IMR-90 (cell line): ENCODE data around the gene LYVE1. TPM values are rescaled to one million over a fixed set of nuclear protein-coding genes. Genes with fewer than 3 reads are reported as not detected.

Experiments used
- ATAC-seq: fragments of 200-7000 bp; cut with Tn5 transposase; 2 replicates; pipeline ENCODE4 v1.9.1; 2020; ENCODE audit warnings: low read depth, mild to moderate bottlenecking, moderate library complexity
- BruUV-seq: library from RNA; stranded (reverse); fragments of 400-500 nt; replicated peaks from 2 replicates; lab custom pipeline; 2021; lab: Mats Ljungman, UMichigan
- CTCF ChIA-PET: fragments of 300-600 bp; formaldehyde crosslinking; extraction: SDS; loops from one replicate; lab custom pipeline; 2021; ENCODE audit warnings: antibody characterized with exemption; lab: Yijun Ruan, JAX
- POLR2A ChIA-PET: fragments of 300-600 bp; sonication (Branson Sonifier 250); formaldehyde crosslinking; loops from one replicate; lab custom pipeline; 2022; ENCODE audit warnings: antibody characterized with exemption; ENCODE audit not compliant: unreplicated experiment; lab: Charles Lee
- DNase-seq: peaks from one replicate; pipeline ENCODE4 v3.0.0; 2013
- H2AFZ ChIP-seq: replicated peaks from 2 replicates; pipeline ENCODE3; 2013; ENCODE audit warnings: low read length, mild to moderate bottlenecking; ENCODE audit not compliant: poor library complexity
- H2AK5ac ChIP-seq: 2 replicates; pipeline ENCODE4 v1.6.1; 2013; ENCODE audit warnings: low read depth, low read length, inconsistent platforms
- H2AK9ac ChIP-seq: replicated peaks from 2 replicates; pipeline ENCODE3; 2013; ENCODE audit warnings: mild to moderate bottlenecking, low read depth, low read length, moderate library complexity; ENCODE audit not compliant: poor library complexity
- H2BK120ac ChIP-seq: 2 replicates; pipeline ENCODE4 v1.6.1; 2013; ENCODE audit warnings: low read depth, low read length, inconsistent platforms
- H2BK15ac ChIP-seq: 3 replicates; pipeline ENCODE4 v1.6.1; 2013; ENCODE audit warnings: low read depth, low read length, inconsistent platforms
- H2BK20ac ChIP-seq: 2 replicates; pipeline ENCODE4 v1.6.1; 2013; ENCODE audit warnings: low read depth, mild to moderate bottlenecking, inconsistent platforms, low read length, moderate library complexity
- H2BK5ac ChIP-seq: 2 replicates; pipeline ENCODE4 v1.6.1; 2013; ENCODE audit warnings: mild to moderate bottlenecking, low read depth, low read length, inconsistent platforms; ENCODE audit not compliant: poor library complexity, severe bottlenecking
- H3K14ac ChIP-seq: replicated peaks from 2 replicates; pipeline ENCODE4 v1.6.1; 2013; ENCODE audit warnings: low read depth, low read length, inconsistent platforms
- H3K18ac ChIP-seq: 2 replicates; pipeline ENCODE4 v1.6.1; 2013; ENCODE audit warnings: low read depth, low read length, control low read depth
- H3K23ac ChIP-seq: 2 replicates; pipeline ENCODE4 v1.6.1; 2013; ENCODE audit warnings: low read depth, low read length, inconsistent platforms
- H3K27ac ChIP-seq: 2 replicates; pipeline ENCODE4 v1.5.1; 2013; ENCODE audit warnings: mild to moderate bottlenecking, control low read depth, low read length; ENCODE audit not compliant: insufficient read depth
- H3K27me3 ChIP-seq: 2 replicates; pipeline ENCODE4 v1.6.1; 2013; ENCODE audit warnings: low read length; ENCODE audit not compliant: control insufficient read depth, insufficient read depth
- H3K36me3 ChIP-seq: 2 replicates; pipeline ENCODE4 v1.6.1; 2013; ENCODE audit warnings: low read length, mixed read lengths; ENCODE audit not compliant: control insufficient read depth, insufficient read depth
- H3K4ac ChIP-seq: 2 replicates; pipeline ENCODE4 v1.6.1; 2013; ENCODE audit warnings: low read depth, low read length, inconsistent platforms
- H3K4me1 ChIP-seq: 2 replicates; pipeline ENCODE4 v1.6.1; 2013; ENCODE audit warnings: low read length, mixed read lengths; ENCODE audit not compliant: control insufficient read depth, insufficient read depth
- H3K4me2 ChIP-seq: 2 replicates; pipeline ENCODE4 v1.6.1; 2013; ENCODE audit warnings: low read depth, mild to moderate bottlenecking, control low read depth, low read length, moderate library complexity
- H3K4me3 ChIP-seq: 2 replicates; pipeline ENCODE4 v1.5.1; 2013; ENCODE audit warnings: low read depth, mild to moderate bottlenecking, control low read depth, low read length, moderate library complexity; ENCODE audit not compliant: insufficient read depth
- H3K56ac ChIP-seq: 2 replicates; pipeline ENCODE4 v1.6.1; 2013; ENCODE audit warnings: low read length, inconsistent platforms; ENCODE audit not compliant: insufficient read depth; ENCODE audit errors: extremely low read depth
- H3K79me1 ChIP-seq, 2 experiments: 2 replicates each; pipeline ENCODE4 v1.6.1; 2013; ENCODE audit warnings: low read length in 2 of 2, inconsistent platforms in 1 of 2, low read depth in 1 of 2
- H3K9ac ChIP-seq: 2 replicates; pipeline ENCODE4 v1.6.1; 2013; ENCODE audit warnings: low read depth, low read length, control low read depth
- H3K9me1 ChIP-seq: 2 replicates; pipeline ENCODE4 v1.6.1; 2013; ENCODE audit warnings: low read length, inconsistent platforms; ENCODE audit not compliant: insufficient read depth
- H3K9me3 ChIP-seq: 2 replicates; pipeline ENCODE4 v1.6.1; 2013; ENCODE audit warnings: low read length; ENCODE audit not compliant: control insufficient read depth, insufficient read depth
- H4K20me1 ChIP-seq: 2 replicates; pipeline ENCODE4 v1.6.1; 2013; ENCODE audit warnings: low read length, inconsistent platforms; ENCODE audit not compliant: insufficient read depth
- H4K5ac ChIP-seq: 2 replicates; pipeline ENCODE4 v1.6.1; 2013; ENCODE audit warnings: mild to moderate bottlenecking, low read depth, low read length, control low read depth
- H4K8ac ChIP-seq, 2 experiments: 2 replicates each; pipeline ENCODE4 v1.6.1; 2013; ENCODE audit warnings: low read depth in 2 of 2, low read length in 2 of 2, control low read depth in 1 of 2, inconsistent platforms in 1 of 2
- H4K91ac ChIP-seq: 2 replicates; pipeline ENCODE4 v1.6.1; 2013; ENCODE audit warnings: low read depth, low read length, inconsistent platforms; ENCODE audit not compliant: insufficient read depth
- BHLHE40 ChIP-seq: fragments of 150-350 bp; IDR thresholded peaks from 2 replicates; pipeline ENCODE4 v1.6.1; 2016; ENCODE audit warnings: mild to moderate bottlenecking, low read depth, low read length
- CEBPB ChIP-seq: IDR thresholded peaks from 2 replicates; pipeline ENCODE4 v1.6.1; 2012; ENCODE audit warnings: low read depth, low read length, improper control_type of control experiment
- CHD1 ChIP-seq: IDR thresholded peaks from 2 replicates; pipeline ENCODE4 v1.6.1; 2012; ENCODE audit warnings: low read depth, low read length, improper control_type of control experiment
- CTCF ChIP-seq: conservative IDR thresholded peaks from 2 replicates; pipeline ENCODE4 v1.5.1; 2012; ENCODE audit warnings: mild to moderate bottlenecking, low read depth, low read length, improper control_type of control experiment
- ELK1 ChIP-seq: fragments of 150-350 bp; IDR thresholded peaks from 2 replicates; pipeline ENCODE4 v1.6.1; 2016; ENCODE audit warnings: low read depth, mild to moderate bottlenecking, low read length, moderate library complexity, borderline replicate concordance
- FOS ChIP-seq: fragments of 150-350 bp; IDR thresholded peaks from 2 replicates; pipeline ENCODE4 v1.6.1; 2016; ENCODE audit warnings: low read depth, low read length
- MAFK ChIP-seq: IDR thresholded peaks from 2 replicates; pipeline ENCODE4 v1.6.1; 2012; ENCODE audit warnings: low read depth, low read length, improper control_type of control experiment
- MXI1 ChIP-seq: IDR thresholded peaks from 2 replicates; pipeline ENCODE4 v1.6.1; 2012; ENCODE audit warnings: low read depth, mild to moderate bottlenecking, low read length, moderate library complexity, borderline replicate concordance
- NFE2L2 ChIP-seq: fragments of 150-350 bp; IDR thresholded peaks from 2 replicates; pipeline ENCODE4 v1.6.1; 2016; ENCODE audit warnings: low read depth, mild to moderate bottlenecking, low read length
- POLR2A ChIP-seq: IDR thresholded peaks from 2 replicates; pipeline ENCODE4 v1.6.1; 2012; ENCODE audit warnings: mild to moderate bottlenecking, low read depth, low read length
- RAD21 ChIP-seq: IDR thresholded peaks from 2 replicates; pipeline ENCODE4 v1.6.1; 2012; ENCODE audit warnings: low read length, improper control_type of control experiment
- RCOR1 ChIP-seq: IDR thresholded peaks from 2 replicates; pipeline ENCODE4 v1.6.1; 2012; ENCODE audit warnings: mild to moderate bottlenecking, low read length, improper control_type of control experiment; ENCODE audit not compliant: insufficient replicate concordance
- RFX5 ChIP-seq: IDR thresholded peaks from 2 replicates; pipeline ENCODE4 v1.8.0; 2012; ENCODE audit warnings: low read depth, mild to moderate bottlenecking, low read length, moderate library complexity
- SMC3 ChIP-seq: fragments of 150-350 bp; IDR thresholded peaks from 2 replicates; pipeline ENCODE4 v1.6.1; 2016; ENCODE audit warnings: low read depth, mild to moderate bottlenecking, antibody characterized with exemption, low read length, moderate library complexity
- USF2 ChIP-seq: fragments of 150-350 bp; IDR thresholded peaks from 2 replicates; pipeline ENCODE4 v1.6.1; 2017; ENCODE audit warnings: mild to moderate bottlenecking, antibody characterized with exemption, low read length, low read depth
- whole genome bisulfite sequencing, 2 experiments: methylation state at CpG; one replicate each; pipeline versions ENCODE4 v1.1.5 to v1.1.7; 2013; ENCODE audit warnings: missing lambda C conversion rate in 2 of 2; ENCODE audit not compliant: insufficient read length in 1 of 2; ENCODE audit errors: extremely low coverage in 2 of 2; 5-methylcytosine and 5-hydroxymethylcytosine counted together
- dilution Hi-C: fragments of 300-500 bp; cut with HindIII; formaldehyde crosslinking; loops from one replicate; pipeline ENCODE4 v1.14.3; 2018; ENCODE audit warnings: low sequenced_read_pairs; ENCODE audit not compliant: unreplicated experiment
- in situ Hi-C: fragments of 300-500 bp; cut with MboI; formaldehyde crosslinking; loops from 3 replicates; pipeline ENCODE4 v1.14.3; 2019; ENCODE audit warnings: low sequenced_read_pairs, inconsistent platforms, mixed read lengths
- intact Hi-C: fragments of 100-400 bp; cut with micrococcal nuclease; formaldehyde crosslinking; loops from 2 replicates; pipeline ENCODE4 v1.10.0; 2022
- polyA plus RNA-seq, 3 experiments: library from polyadenylated mRNA; depleted of rRNA; stranded (reverse); fragments of >200 nt; gene quantifications; 2 replicates each; pipeline ENCODE4 v1.2.3, GENCODE V29; 2012; ENCODE audit warnings: low replicate concordance in 1 of 3
- total RNA-seq: library from RNA; depleted of rRNA; stranded (reverse); fragments of >200 nt; gene quantifications from 2 replicates; pipeline ENCODE4 v1.2.3, GENCODE V29; 2012

The LYVE1 gene
- total and polyA plus RNA-seq, 2 of the 4 experiments (the other 2 are of a cell fraction): not detected

DNA sequence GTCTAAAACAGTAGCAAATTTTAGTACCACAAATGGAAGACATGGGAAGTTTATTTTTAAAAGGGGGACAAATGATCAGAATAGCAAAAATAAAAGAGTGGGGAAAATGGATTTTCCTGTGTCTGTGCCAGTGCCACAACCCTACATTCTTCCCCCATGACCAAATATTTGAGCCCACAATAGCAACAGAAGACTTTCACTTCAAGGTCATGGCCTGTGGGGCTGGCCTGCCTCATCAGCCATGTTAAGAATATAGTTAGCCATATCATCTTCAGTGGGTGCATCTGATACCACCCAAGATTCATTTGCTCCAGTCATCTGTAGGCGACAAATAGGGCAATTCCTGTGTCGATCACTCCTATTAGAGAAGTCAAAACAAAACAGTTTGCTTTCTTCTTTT, 53.8 kb downstream of the LYVE1 start:
- H3K14ac ChIP-seq: peak overlapping the region; percentile 24; the same call in 1 of the 2 replicates
- no peak overlapping the region for H2BK15ac ChIP-seq
- H4K91ac ChIP-seq: no peak overlapping the region
- H3K27ac ChIP-seq: peak overlapping the region; percentile 7; the same call in 1 of the 2 replicates
- intact Hi-C loops: loop anchor here (1.0 to 5.0 kb wide), 3 partner anchors 107 to 221 kb away; no protein-coding TSS in a partner anchor
- H3K9me3 ChIP-seq: no peaks in the 10 kb centered on the region
- H2AK5ac ChIP-seq: 0 out of 2 replicates have a peak overlapping the region, but pooled peaks have one; percentile 42
- H4K20me1 ChIP-seq: no peaks in the 10 kb centered on the region
- WGBS, 2 experiments: no CpG with 5 or more reads among the region's 2 CpGs
- BruUV-seq: no TSS peak
- H2BK20ac ChIP-seq: no peak overlapping the region
- DNase-seq (peak; percentile 14), ATAC-seq (peak; percentile 19)
- H3K4me3 ChIP-seq: no peak overlapping the region
- no peak overlapping the region for H3K56ac ChIP-seq
- H3K4me2 ChIP-seq: no peak overlapping the region
- no peaks in the 10 kb centered on the region for H3K27me3 ChIP-seq
- H4K8ac ChIP-seq: peak overlapping the region in 1 of 2 experiments; percentile 7; a peak in 1 of 4 replicates
- peak overlapping the region; percentile 39; the same call in 1 of the 2 replicates for H2BK120ac ChIP-seq
- H3K4me1 ChIP-seq: peaks cover 4% of the 10 kb centered on the region; the same call in 1 of the 2 replicates
- H3K4ac ChIP-seq: peak overlapping the region; percentile 38
- H2AK9ac ChIP-seq: no peak overlapping the region
- in situ Hi-C loops: loop anchor here (5.0 kb wide), 1 partner anchor 223 kb away; no protein-coding TSS in a partner anchor
- no peak overlapping the region for H4K5ac ChIP-seq
- H2AFZ ChIP-seq: no peak overlapping the region
- H2BK5ac ChIP-seq: peak overlapping the region; percentile 34
- no peak overlapping the region for H3K9ac ChIP-seq
- ChIA-PET POLR2A (interaction anchor here (0.6 kb wide), 1 partner anchor 20 kb away, joined by 4 read pairs; no protein-coding TSS in a partner anchor), CTCF (interaction anchor here (0.6 kb wide), 1 partner anchor 32 kb away, joined by 3 read pairs; no protein-coding TSS in a partner anchor)
- peaks cover 17% of the 10 kb centered on the region for H3K36me3 ChIP-seq
- H3K23ac ChIP-seq: peak overlapping the region; percentile 18; the same call in 1 of the 2 replicates
- peaks cover 0 to 16% of the 10 kb centered on the region in 2 experiments; a peak in 3 of 4 replicates for H3K79me1 ChIP-seq
- 0 out of 2 replicates have a peak, but pooled peaks cover 9% of the 10 kb centered on the region for H3K9me1 ChIP-seq
- no peak overlapping the region for H3K18ac ChIP-seq
- dilution Hi-C loops: loop anchor here (25.0 kb wide), 1 partner anchor 223 kb away; no protein-coding TSS in a partner anchor
- TF ChIP-seq CEBPB: no peak
- TF ChIP-seq USF2: no peak
- TF ChIP-seq CHD1: no peak
- no peak for TF ChIP-seq NFE2L2
- no peak for TF ChIP-seq BHLHE40
- TF ChIP-seq SMC3: no peak
- TF ChIP-seq MAFK: no peak
- no peak for TF ChIP-seq ELK1
- TF ChIP-seq MXI1: no peak
- no peak for TF ChIP-seq RAD21
- no peak for TF ChIP-seq CTCF
- no peak for TF ChIP-seq FOS
- no peak for TF ChIP-seq RFX5
- no peak for TF ChIP-seq RCOR1
- no peak for TF ChIP-seq POLR2A
